ENCODE results near the gene MANSC1.
"Not testable (repeated sequence)": the region's sequence is repeated elsewhere in the genome, so short reads cannot be mapped to it uniquely, and the experiment has no call there.

MANSC1 gene

DNA sequence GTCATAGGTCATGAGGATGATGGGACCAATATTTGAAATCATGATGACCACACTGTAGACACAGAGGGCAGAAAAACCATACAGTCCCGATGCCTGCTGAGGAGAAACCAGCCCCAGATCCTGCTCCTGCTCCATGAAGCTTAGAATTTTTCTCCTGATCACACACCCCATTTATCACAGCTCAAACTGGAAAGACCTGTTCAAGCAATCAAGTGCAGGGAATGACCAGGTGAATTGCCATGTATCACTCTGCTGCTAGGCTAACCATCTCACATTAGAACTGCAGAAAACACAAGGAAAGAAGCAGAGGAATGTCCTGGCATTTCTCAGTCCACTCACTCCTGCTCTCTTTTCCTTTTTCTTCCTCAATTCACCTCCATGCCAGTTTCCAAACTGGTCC, 18.1 kb downstream of the MANSC1 start:
- DNase-seq (ENCODE audit: low read depth, low spot score): no peak
- H3K27ac ChIP-seq: peak overlapping the region; percentile 71

DNA sequence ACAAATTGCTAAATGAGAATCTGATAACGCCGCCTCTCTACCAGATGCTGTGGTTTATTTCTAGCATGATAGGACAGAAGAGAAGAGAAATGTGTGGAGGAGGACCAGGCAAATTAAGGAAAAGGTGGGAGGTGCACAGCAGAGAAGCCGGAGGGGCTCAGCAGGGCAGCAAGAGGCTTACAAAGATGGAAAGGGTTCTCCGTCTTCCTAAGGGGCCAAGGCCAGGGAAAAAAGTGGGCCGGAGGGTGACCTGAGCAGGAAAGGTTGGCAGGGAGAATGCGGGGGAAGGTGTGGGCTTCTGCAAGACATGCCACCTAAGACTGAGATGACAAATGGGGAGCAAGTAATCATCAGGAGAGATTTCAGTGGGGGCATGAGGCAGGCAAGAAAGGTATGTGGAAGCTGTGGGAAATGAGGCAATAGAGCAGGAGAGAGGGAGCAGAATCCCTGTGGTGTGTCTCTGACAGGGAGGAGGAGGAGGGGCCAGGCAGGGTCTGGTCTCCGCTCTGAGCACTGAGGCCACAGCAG, 18.7 kb downstream of the MANSC1 start:
- peak overlapping the region; percentile 71 for H3K27ac ChIP-seq
- no peak for DNase-seq (ENCODE audit: low read depth, low spot score)

DNA sequence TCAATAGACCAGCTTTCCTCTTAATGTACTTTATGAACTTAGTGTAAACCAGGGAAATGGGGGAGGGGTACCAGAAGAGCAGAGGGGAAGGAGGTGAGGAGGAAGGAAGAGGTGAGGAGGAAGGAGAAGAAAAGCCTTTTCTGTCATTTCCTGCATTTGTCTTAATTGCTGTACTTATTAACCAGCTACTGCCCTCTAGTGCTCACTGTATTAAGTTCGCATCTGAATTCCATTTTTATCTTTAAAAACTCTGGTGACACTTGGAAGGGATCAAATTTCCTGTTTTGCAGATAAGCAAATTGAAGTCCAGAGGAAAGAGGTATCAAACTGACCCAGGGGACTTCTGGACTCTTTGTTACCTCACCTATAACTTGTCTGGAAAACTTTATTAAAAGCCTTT, 22.2 kb downstream of the MANSC1 start:
- H3K27ac ChIP-seq: no peak overlapping the region
- no peak for DNase-seq (ENCODE audit: low read depth, low spot score)

DNA sequence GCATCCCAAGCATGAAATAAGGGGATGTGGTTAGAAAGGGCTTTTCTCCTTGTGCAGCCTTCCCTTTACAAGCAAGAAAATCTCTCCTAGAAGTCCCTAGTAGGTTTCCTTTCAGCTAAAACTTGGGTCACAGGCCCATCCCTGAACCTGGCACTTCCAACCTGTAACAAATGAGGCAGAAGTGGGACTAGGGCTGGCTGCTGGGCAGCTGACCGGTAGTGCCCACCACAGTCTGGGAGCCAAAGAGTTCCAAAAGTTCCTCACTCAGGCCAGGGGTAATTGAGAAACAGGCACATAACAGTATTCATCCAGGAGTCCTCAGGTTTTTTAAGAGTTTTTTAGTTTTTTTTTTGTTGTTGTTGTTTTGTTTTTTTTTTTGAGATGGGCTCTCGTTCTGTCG, 23.8 kb downstream of the MANSC1 start:
- no peak for DNase-seq (ENCODE audit: low read depth, low spot score)
- no peak overlapping the region for H3K27ac ChIP-seq

DNA sequence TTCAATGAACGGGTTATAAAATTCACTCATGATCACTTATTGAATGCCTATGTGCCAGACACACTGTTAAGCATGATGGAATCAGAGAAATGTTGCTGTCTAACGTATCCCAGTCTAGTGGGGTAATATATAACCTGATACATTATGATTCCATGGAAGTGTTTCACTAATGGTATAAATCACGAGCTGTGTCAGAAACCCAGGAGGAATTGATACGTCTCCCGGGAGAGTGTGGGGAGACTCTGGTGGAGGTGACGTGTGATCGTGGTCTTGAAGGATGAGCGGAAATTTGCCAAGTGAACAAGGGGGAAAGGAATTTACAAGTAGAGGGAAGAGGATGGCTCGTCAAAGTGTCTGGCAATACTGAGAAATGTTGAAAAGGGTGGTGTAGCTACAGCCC, 26.5 kb downstream of the MANSC1 start:
- no peak overlapping the region for H3K27ac ChIP-seq
- no peak for DNase-seq (ENCODE audit: low read depth, low spot score)

DNA sequence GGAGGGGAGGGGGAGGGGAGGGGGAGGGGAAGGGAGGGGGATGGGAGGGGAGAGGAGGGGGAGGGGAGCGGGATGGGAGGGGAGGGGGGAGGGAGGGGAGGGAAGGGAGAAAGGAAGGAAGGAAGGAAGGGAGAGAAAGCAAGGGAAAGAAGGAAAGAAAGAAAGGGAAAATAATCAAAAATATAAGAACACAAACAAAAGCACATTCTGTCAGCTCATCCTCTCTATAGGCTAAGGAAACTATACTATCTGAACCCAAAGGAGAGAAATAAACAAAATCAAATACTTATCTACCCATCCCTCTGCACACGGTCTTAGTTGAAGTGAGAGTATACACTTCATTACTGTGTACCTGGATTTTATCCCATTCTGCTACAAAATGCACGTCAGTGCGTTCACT, 26.9 kb downstream of the MANSC1 start:
- H3K27ac ChIP-seq: no peak overlapping the region
- no peak for DNase-seq (ENCODE audit: low read depth, low spot score)

DNA sequence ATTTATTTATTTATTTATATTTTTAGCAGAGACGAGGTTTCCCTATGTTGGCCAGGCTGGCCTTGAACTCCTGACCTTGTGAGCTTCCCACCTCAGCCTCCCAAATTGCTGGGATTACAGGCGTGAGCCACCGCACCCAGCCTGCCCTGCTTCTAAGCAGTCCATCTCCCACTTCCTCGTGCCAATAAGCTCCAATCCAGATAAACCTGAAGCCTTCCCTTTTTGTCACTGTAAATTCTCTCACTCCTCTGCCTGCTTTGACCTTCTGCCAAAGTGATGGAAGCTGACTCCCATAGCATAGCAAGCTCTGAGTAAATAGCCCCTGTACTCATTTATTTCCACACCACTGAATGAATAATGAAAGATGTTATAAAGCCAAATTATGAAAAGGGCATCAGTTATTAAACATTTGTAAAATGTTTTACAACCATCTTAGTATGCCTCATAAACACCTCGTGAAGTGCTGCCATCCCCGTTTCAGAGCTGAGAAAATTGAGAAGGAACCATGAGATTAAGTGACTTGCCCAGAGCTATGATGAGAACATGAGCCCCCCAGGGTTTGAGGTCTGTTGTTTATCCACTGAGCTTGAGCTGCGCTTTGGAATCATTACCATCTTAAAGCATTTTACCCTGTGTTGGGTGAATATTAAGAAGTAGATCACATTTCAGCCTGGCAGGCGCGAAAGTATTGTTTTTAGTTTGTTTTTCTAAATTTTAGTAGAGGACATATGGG, 30.4 kb downstream of the MANSC1 start:
- H3K27ac ChIP-seq: no peak overlapping the region
- no peak for DNase-seq (ENCODE audit: low read depth, low spot score)

DNA sequence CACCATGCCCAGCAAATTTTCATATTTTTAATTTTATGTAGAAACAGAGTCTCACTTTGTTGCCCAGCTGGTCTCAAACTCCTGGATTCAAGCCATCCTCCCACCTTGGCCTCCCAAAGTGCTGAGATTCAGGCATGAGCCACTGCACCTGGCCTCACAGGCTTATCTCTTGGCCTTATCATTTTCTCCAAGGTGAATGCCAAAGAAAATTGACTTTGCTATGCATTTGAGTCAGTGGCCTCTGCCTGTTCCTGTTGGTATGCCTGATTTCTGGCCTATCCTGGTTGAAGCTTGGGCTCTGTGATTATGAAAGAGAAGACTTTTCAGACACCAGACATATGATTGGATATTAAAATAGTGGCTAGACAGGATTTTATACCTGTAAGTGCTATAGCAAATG, 34.2 kb downstream of the MANSC1 start:
- H3K27ac ChIP-seq: no peak overlapping the region
- no peak for DNase-seq (ENCODE audit: low read depth, low spot score)

DNA sequence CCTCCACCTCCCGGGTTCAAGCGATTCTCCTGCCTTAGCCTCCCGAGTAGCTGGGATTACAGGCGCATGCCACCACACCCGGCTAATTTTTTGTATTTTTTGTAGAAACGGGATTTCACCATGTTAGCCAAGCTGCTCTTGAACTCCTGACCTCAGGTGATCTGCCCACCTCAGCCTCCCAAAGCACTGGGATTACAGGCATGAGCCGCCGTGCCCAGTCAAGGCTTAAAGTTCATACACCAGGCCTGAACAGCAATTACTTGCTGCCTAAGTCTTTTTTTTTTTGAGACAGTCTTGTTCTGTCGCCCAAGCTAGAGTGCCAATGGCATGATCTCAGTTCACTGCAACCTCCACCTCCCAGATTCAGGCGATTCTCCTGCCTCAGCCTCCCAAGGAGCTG, 39.3 kb downstream of the MANSC1 start:
- not testable (repeated sequence) for DNase-seq (ENCODE audit: low read depth, low spot score); H3K27ac ChIP-seq

DNA sequence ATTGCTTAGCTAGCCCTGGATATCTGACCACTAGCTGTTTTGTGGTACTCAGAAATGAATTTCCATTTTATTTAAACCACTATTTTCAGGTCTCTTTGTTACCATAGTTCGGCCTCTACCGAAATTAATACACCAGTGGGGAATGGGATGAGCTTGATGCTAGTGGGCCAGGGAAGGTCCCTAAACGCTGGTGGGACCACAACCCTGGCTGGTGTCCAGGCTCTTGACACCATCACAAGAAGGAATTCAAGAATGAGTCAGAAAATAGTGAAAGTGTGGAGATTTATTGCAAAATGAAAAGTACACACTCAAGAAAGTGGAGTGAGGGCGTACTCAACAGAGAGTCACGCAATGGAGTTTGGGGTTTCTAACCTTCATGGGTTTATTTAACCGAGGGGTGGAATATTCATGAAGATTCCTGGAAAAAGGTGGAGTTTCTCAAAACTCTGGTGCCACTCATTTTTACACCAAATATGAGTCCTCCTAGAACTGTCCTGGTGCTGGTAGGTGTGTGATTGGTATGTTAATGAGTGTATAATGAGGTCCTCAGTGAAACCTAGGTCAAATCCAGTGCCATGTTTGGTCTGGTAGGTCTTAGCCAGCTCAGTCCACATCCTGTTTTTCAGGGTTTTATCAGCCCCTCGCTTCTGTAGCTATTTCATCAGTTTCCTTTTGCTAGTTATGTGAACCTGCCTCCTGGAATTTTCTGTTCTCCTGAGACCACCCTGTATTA, 44.3 kb downstream of the MANSC1 start:
- H3K27ac ChIP-seq: no peak overlapping the region
- no peak for DNase-seq (ENCODE audit: low read depth, low spot score)

DNA sequence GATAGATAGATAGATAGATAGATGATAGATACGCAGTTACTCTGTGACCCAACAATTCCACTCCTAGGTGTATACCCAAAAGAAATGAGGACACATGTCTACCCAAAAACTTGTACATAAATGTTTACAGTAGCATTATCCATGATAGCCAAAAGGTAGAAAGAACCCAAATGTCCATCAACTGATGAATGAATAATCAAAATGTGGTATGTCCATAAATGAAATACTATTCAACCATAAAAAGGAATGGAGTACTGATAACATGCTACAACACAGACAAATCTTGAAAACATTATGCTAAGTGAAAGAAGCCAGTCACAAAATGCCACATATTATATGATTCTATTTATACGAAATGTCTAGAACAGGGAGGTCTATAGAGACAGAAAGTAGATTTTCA, 47.1 kb downstream of the MANSC1 start:
- H3K27ac ChIP-seq: no peak overlapping the region
- DNase-seq (ENCODE audit: low read depth, low spot score): no peak

DNA sequence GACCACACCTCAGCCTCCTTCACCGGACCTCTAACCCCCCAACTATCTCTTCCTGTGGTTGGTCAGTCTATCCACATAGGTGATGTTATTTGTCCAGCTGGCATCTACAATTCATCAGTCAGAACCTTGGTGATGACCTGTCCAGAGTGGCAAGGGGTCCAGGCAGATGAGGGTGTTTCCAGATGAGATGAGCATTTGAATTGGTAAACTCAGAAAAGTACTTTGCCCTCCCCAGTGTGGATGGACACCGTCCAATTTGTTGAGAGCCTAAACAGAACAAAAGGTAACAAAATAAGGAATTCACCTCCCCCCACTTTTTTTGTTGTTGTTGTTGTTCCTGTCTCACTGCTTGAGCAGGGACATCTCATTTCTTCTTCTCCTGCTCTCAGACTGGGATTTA, 48.9 kb downstream of the MANSC1 start:
- H3K27ac ChIP-seq: no peak overlapping the region
- no peak for DNase-seq (ENCODE audit: low read depth, low spot score)

DNA sequence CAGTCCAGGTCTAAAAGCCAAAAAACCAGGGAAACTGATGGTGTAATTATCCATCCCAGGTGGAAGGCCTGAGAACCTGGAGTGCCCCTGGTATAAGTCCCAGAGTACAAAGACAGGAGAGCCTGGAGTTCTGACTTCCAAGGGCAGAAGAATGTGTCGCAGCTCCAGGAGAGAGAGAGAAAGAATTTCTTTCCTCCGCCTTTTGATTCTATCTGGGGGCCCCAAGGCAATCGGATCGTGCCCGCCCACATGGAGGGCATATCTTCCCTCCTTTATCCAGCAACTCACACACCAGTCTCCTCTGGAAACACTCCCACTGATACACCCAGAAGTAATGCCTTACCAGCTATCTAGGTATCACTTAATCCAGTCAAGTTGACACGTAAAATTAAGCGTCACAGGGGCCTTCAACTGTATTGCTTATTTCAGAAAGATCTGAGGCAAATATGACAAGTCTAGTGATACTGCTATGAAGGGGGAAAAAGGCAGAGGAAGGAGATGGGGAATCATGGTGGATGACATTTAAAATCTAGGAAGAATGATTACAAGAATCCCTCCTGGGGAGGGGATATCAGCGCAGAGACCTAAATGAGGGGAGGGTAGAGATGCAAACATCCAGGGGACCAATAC, 52.7 kb downstream of the MANSC1 start:
- no peak for DNase-seq (ENCODE audit: low read depth, low spot score)
- H3K27ac ChIP-seq: no peak overlapping the region

DNA sequence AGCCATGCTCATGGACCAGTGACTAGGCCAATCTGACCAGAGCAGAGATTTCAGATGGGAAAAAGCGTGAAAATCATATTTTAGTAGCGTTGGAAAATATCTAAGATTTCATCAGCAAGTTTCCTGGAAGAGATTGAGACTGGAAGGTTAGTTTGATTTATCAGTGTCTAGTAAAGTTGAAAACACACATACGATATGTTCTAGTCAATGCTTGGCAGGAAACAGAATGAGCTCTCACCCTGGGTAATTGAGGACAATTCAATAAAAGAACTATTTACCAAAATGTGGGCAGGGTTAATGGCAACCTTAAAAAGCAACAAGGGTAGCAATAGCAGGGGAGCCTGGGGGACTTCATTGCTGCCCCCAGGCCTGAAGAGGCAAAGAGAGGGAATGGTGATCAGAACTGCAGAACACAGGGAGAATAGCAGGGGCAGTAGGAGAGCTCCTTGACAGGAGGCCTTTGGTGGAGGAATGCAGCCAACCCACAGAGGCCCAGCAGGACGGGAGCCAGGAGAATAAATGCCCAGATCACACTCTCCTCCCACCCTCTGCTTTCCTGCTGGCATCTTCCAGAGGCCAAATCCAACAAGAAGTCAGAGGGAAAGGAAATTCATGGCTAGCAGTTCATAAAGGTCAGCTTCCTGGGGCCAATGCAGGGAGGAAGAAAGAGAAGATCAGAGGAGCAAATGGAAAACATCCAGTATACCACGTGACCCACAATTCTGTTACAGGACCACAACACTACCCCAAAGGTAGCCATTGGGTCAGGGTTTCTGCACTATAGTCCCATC, 55.6 kb downstream of the MANSC1 start:
- no peak overlapping the region for H3K27ac ChIP-seq
- no peak for DNase-seq (ENCODE audit: low read depth, low spot score)

DNA sequence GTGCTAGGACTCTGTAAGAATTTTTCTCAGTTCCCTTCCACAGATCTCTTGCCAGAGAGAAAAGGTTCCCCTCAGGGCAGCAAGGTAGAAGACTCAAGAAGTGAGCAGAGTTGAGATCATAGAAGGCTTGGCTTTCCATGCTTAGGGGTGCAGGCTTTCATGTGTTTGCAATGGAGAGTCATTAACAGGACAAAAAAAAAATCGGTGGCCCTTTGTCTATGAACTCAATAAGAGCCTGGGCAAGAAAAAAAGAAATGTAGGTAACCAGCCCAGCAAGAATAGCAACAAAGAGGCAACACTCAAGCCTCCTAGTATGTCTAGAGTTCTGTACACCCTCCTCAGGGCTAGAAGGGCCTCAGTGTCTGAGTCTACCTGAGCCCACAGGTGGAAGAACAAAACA, 59.8 kb downstream of the MANSC1 start:
- no peak overlapping the region for H3K27ac ChIP-seq
- DNase-seq (ENCODE audit: low read depth, low spot score): no peak

DNA sequence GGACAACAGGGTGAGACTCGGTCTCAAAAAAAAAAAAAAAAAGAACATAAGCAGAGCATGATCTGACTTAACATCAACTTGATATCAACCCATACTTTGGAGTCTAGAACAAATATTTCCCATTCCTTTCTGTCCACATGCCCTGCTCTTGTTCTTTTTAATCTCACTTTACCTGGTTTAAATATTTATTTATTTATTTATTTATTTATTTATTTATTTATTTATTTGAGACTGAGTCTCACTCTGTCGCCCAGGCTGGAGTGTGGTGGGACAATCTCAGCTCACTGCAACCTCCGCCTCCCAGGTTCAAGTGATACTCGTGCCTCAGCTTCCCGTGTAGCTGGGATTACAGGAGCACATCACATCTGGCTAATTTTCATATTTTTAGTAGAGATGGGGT, 63.6 kb downstream of the MANSC1 start:
- no peak overlapping the region for H3K27ac ChIP-seq
- DNase-seq (ENCODE audit: low read depth, low spot score): no peak

DNA sequence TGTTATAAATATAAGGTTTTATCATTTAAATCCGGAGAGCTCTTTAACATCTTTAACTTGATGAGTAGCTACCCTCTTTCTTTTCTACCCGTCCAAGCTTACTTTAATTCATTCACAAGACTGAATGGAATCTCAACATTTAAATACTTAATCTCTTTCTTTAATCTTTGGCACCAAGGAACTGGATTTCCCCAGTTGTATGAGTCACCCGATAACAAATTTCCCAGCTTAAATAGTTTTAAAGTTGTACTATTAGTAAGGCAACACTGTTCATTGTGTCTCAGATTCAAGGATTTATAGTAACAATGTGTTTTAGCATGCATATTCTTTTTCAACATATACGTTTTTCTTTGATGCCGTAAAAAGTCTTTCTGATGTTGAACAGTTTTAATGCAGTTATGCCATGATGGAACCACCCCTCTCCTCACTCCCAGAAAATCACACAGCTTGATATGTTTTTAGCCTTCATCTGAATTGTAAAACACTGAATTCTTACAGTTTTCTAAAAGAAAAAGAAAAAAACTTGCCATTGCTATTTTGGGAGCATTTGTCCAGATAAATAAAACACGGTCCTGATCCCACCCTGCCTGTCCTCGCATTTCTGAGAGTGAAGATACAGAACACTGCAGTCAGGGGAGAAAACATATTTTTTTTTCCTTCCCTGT, 67.1 kb downstream of the MANSC1 start:
- H3K27ac ChIP-seq: no peak overlapping the region
- no peak for DNase-seq (ENCODE audit: low read depth, low spot score)

DNA sequence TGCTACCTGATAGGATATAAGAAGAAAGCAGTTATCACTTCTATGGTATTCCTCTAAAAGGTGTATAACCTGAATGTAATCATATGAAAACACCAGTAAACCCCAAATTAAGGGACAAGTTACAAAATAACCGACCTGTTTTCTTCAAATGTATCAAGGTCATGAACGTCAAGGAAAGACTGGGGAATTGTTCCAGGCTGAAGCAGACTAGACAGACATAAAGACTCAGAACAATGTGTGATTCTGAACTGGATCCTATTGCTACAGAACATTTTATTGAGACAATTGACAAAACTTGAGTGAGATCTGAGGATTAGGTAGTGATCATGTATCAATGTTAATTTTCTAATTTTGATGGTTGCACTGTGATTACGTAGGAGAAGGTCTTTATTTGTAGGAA, 67.8 kb downstream of the MANSC1 start:
- H3K27ac ChIP-seq: no peak overlapping the region
- DNase-seq (ENCODE audit: low read depth, low spot score): no peak

DNA sequence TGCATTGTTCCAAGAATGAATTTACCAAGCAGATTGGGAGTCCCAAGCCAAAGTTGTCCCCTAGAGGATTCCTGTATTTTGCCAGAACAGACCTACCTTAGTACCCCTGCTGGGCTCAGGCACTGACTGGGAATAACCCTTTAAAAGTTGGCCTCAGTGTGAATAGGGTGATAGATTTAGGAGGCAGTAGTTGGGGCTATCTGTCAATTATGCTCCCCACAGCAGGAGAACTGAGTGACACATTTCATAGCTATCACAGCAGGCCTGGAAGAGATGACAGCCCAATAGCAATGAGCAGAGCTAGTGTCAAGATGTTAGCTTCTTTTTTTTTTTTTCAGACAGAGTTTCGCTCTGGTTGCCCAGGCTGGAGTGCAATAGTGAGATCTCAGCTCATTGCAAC, 68.9 kb downstream of the MANSC1 start:
- DNase-seq (ENCODE audit: low read depth, low spot score): no peak
- H3K27ac ChIP-seq: no peak overlapping the region

DNA sequence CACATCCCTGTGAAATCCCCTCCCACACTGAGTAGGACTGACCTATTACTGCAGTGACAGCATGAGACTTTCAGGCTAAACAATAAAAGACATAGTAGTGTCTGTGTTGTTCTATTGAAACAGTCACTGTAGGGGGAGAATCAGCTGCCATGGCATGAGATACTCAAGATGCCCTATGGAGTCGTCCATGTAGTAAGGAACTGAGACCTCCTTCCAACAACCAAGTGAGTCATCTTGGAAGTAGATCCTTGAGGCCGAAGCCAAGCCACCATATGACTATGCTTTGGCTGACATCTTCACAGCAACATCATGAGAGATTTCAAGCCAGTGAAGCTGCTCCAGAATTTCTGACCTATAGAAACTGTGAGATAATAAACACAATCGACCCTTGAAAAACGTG, 71.1 kb downstream of the MANSC1 start:
- DNase-seq (ENCODE audit: low read depth, low spot score): no peak
- H3K27ac ChIP-seq: no peak overlapping the region

All from epithelial cell of prostate (primary cell).